Activated T-helper 1 cell treated with anti-CD3 and anti-CD28 coated beads, Interleukin-2, amount 50 U/mL, for 16 hours (primary cell): ENCODE data around the gene RPS27L.

Source experiments
- DNase-seq, 2 donors: peaks; one replicate each; pipeline ENCODE4 v3.0.0-alpha.2; 2020; ENCODE audit warnings: low read depth in 1 of 2, low spot score in 1 of 2

Gene RPS27L

GRCh38 chr15:63188247-63188925, 31.1 kb upstream of the RPS27L start:
- no peak for DNase-seq

- no peak for DNase-seq
Measured at GRCh38 chr15:63187589-63188226, 30.4 kb upstream of the RPS27L start.

GRCh38 chr15:63186065-63186464, 28.8 kb upstream of the RPS27L start:
- DNase-seq: no peak

GRCh38 chr15:63185206-63185605, 27.9 kb upstream of the RPS27L start:
- no peak for DNase-seq

- no peak for DNase-seq
Measured at GRCh38 chr15:63181648-63182047, 24.4 kb upstream of the RPS27L start.

GRCh38 chr15:63180746-63181145, 23.5 kb upstream of the RPS27L start:
- DNase-seq: no peak

- no peak for DNase-seq
Measured at GRCh38 chr15:63178034-63178433, 20.8 kb upstream of the RPS27L start.

- DNase-seq: no peak
Measured at GRCh38 chr15:63176302-63176701, 19.0 kb upstream of the RPS27L start.

- no peak for DNase-seq
Measured at GRCh38 chr15:63172851-63173451, 15.7 kb upstream of the RPS27L start.

GRCh38 chr15:63172376-63172775, 15.1 kb upstream of the RPS27L start:
- DNase-seq: no peak

- DNase-seq: no peak
Measured at GRCh38 chr15:63169788-63170187, 12.5 kb upstream of the RPS27L start.

- DNase-seq: no peak
Measured at GRCh38 chr15:63166219-63166618, 8.9 kb upstream of the RPS27L start.

GRCh38 chr15:63165166-63165859, 8.0 kb upstream of the RPS27L start:
- DNase-seq: no peak

- no peak for DNase-seq
Measured at GRCh38 chr15:63163217-63163616, 5.9 kb upstream of the RPS27L start.

GRCh38 chr15:63160638-63161037, 3.4 kb upstream of the RPS27L start:
- no peak for DNase-seq

- no peak for DNase-seq
Measured at GRCh38 chr15:63157891-63158431, 684 bp upstream of the RPS27L start.

- no peak for DNase-seq
Measured at GRCh38 chr15:63156755-63157117, 541 bp downstream of the RPS27L start.

- no peak for DNase-seq
Measured at GRCh38 chr15:63156086-63156710, 1.1 kb downstream of the RPS27L start.

- no peak for DNase-seq
Measured at GRCh38 chr15:63155486-63155885, 1.8 kb downstream of the RPS27L start.

- DNase-seq: no peak
Measured at GRCh38 chr15:63151665-63152064, 5.6 kb downstream of the RPS27L start.

- DNase-seq: no peak
Measured at GRCh38 chr15:63146684-63147083, 10.6 kb downstream of the RPS27L start.
